ENCODE data around the gene PLK3. TPM values are rescaled to one million over a fixed set of nuclear protein-coding genes. Genes with fewer than 3 reads are reported as not detected.

The PLK3 gene
- polyA plus RNA-seq, 2 of the 4 experiments (the other 2 are of a cell fraction) = 11.2 to 12.6 TPM

DNA sequence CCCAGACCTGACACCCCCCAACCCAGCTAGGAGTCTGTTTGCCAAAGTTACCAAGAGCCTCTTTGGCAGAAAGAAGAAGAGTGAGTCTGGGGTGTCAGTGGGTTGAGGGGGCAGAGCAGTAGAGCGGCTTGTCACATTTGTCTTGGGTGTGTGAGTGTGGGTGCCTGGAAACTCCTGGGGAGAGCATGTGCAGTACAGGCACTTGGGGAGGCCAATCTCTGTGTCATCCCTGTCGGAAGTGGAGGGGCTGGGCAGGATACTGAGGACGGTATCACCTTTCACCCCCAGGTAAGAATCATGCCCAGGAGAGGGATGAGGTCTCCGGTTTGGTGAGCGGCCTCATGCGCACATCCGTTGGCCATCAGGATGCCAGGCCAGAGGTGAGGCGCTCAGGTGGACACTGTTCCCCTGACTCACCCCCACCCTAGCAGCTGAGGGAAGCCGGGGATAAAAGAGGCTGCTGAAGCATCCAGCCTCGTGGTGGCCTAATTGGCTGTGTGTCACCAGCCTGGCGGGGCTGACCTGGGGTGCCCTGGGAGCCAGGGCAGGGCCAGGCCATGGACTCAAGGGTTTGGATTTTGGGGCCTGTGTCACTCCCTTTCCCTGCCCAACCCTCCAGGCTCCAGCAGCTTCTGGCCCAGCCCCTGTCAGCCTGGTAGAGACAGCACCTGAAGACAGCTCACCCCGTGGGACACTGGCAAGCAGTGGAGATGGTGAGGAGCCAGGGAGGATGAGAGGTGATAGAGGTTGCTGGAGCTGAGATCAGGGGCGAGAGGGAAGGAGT, 3.3 kb downstream of the PLK3 start:
- DNase-seq (ENCODE audit: low read depth in 1 of 2, low spot score in 1 of 2) (no peak), ATAC-seq (no peak), FAIRE-seq (no peak)
- Histone ChIP-seq H3K27ac (peak overlapping the region in 1 of 2 experiments; percentile 91; a peak in 3 of 6 replicates), H3K9me3 (no peaks in the 10 kb centered on the region), H3K4me3 (no peak overlapping the region), H3K4me2 (peak overlapping the region; percentile 96; the same call in 2 of the 3 replicates), H3K4me1 (peaks cover 64% of the 10 kb centered on the region)
- no peak for TF ChIP-seq TP53 (CRISPR knock-in tag; IDR thresholded peaks at IDR 0.05)
- TF ChIP-seq PHF8 (IDR thresholded peaks at IDR 0.05; ENCODE audit: borderline replicate concordance, low read depth) = no peak
- TF ChIP-seq RAD21 (conservative IDR thresholded peaks at IDR 0.05 in 1 of 2, IDR thresholded peaks at IDR 0.05 in 1 of 2) = no peak
- TF ChIP-seq POLR2A (IDR thresholded peaks at IDR 0.05; ENCODE audit: low read length) = no peak
- no peak for TF ChIP-seq HOXB5 (CRISPR knock-in tag; IDR thresholded peaks at IDR 0.05)
- no peak for TF ChIP-seq CEBPB (IDR thresholded peaks at IDR 0.05)
- no peak for TF ChIP-seq KDM5A (IDR thresholded peaks at IDR 0.05)
- TF ChIP-seq, protein P1, sequence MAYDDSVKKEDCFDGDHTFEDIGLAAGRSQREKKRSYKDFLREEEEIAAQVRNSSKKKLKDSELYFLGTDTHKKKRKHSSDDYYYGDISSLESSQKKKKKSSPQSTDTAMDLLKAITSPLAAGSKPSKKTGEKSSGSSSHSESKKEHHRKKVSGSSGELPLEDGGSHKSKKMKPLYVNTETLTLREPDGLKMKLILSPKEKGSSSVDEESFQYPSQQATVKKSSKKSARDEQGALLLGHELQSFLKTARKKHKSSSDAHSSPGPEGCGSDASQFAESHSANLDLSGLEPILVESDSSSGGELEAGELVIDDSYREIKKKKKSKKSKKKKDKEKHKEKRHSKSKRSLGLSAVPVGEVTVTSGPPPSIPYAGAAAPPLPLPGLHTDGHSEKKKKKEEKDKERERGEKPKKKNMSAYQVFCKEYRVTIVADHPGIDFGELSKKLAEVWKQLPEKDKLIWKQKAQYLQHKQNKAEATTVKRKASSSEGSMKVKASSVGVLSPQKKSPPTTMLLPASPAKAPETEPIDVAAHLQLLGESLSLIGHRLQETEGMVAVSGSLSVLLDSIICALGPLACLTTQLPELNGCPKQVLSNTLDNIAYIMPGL (CRISPR knock-in tag; IDR thresholded peaks at IDR 0.05; ENCODE audit: borderline replicate concordance) = no peak
- TF ChIP-seq RNF2 (IDR thresholded peaks at IDR 0.05; ENCODE audit: borderline replicate concordance, low read depth) = no peak
- no peak for TF ChIP-seq MAZ (IDR thresholded peaks at IDR 0.05; ENCODE audit: borderline replicate concordance, low read depth, low read length)
- ChIA-PET CTCF (interaction anchor here (0.6 to 3.9 kb wide), 3 partner anchors 10 to 16 kb away, joined by 3 to 9 read pairs (median 4); partner anchors contain the start of gene BEST4), POLR2A (no interaction called here)
- 94% methylated on average over 9 of the region's 13 CpGs for WGBS (ENCODE audit: missing lambda C conversion rate)

DNA sequence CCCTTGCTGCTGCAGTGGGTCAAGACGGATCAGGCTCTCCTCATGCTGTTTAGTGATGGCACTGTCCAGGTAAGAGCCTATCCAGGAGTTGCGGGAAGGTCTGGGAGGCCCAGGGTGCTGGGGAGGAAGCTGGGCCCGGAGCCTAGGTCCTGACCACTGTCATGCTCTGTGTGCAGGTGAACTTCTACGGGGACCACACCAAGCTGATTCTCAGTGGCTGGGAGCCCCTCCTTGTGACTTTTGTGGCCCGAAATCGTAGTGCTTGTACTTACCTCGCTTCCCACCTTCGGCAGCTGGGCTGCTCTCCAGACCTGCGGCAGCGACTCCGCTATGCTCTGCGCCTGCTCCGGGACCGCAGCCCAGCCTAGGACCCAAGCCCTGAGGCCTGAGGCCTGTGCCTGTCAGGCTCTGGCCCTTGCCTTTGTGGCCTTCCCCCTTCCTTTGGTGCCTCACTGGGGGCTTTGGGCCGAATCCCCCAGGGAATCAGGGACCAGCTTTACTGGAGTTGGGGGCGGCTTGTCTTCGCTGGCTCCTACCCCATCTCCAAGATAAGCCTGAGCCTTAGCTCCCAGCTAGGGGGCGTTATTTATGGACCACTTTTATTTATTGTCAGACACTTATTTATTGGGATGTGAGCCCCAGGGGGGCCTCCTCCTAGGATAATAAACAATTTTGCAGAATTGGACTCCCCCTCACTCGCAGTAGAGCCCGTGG, 5.3 kb downstream of the PLK3 start:
- DNase-seq (ENCODE audit: low read depth in 1 of 2, low spot score in 1 of 2) = no peak
- no peak for ATAC-seq
- POLR2A ChIA-PET = interaction anchor here (1.0 kb wide), 1 partner anchor 14 kb away, joined by 3 read pairs; no protein-coding TSS in a partner anchor
- 88% methylated on average over 12 of the region's 20 CpGs for WGBS (ENCODE audit: missing lambda C conversion rate)
- CTCF ChIA-PET = interaction anchor here (0.5 to 3.9 kb wide), 4 partner anchors 9 to 77 kb away, joined by 3 to 9 read pairs (median 5); partner anchors contain the start of gene BEST4
- no peak overlapping the region for H3K4me3 ChIP-seq
- H3K27ac ChIP-seq = peak overlapping the region; percentile 98 to 99; a peak in 5 of 6 replicates
- H3K9me3 ChIP-seq = no peaks in the 10 kb centered on the region
- FAIRE-seq = no peak
- H3K4me2 ChIP-seq = no peak overlapping the region; the same call in 2 of the 3 replicates
- TF ChIP-seq CTCF (IDR thresholded peaks at IDR 0.05) (no peak), MAZ (IDR thresholded peaks at IDR 0.05; ENCODE audit: borderline replicate concordance, low read depth, low read length) (no peak), RNF2 (IDR thresholded peaks at IDR 0.05; ENCODE audit: borderline replicate concordance, low read depth) (no peak), ZC3H11A (IDR thresholded peaks at IDR 0.05) (no peak), MAX (IDR thresholded peaks at IDR 0.05) (no peak), JUN (IDR thresholded peaks at IDR 0.05) (no peak), HOXB13 (CRISPR knock-in tag; IDR thresholded peaks at IDR 0.05; ENCODE audit: low read depth) (no peak)
- H3K4me1 ChIP-seq = peaks cover 73% of the 10 kb centered on the region
